ENCODE results near the gene TMTC1.

Gene TMTC1

GRCh38 chr12:29695800-29696199, 87.9 kb downstream of the TMTC1 start:
- no peak overlapping the region for H3K4me3 ChIP-seq (replicated peaks; ENCODE audit: low read depth, low read length)
- no peak for TF ChIP-seq CTCF (IDR thresholded peaks at IDR 0.05; ENCODE audit: low read depth, low read length, missing control alignments)
- no peak for DNase-seq (ENCODE audit: extremely low read depth, low read depth)

DNA sequence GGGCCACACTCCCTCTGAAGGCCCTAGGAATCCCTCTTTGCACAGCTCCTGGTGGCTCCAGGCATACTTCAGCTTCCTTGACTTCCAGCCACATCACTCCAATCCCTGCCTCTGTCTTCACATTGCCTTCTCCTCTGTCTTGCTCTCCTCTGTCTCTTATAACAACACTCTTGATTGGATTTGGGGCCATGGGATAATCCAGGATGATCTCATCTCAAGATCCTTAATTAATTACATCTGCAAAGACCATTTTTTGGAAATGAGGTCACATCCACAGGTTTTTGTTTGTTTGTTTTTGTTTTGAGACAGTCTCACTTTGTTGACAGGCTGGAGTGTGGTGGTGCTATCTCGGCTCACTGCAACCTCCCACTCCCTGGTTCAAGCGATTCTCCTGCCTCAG, 88.7 kb downstream of the TMTC1 start:
- peak; percentile 6 for DNase-seq (ENCODE audit: extremely low read depth, low read depth)
- H3K4me3 ChIP-seq (replicated peaks; ENCODE audit: low read depth, low read length): no peak overlapping the region

DNA sequence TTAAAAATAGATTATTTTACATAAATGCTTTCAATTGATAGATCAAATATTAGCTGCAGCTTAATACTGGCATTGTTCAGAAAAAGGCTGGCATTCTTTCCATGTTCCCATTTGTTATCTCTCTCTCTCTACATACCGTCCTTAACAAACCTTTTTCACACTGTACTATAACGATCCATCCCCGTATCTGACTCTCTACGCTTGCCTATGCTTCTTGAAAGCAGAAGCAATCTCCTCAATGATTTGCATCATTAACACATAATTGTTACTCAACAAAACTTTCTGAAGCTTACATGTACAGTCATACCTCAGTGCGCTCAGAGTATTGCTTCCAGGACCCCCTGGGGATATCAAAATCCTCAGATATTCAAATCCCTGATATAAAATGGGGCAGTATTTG, 89.7 kb downstream of the TMTC1 start:
- no peak for TF ChIP-seq CTCF (IDR thresholded peaks at IDR 0.05; ENCODE audit: low read depth, low read length, missing control alignments)
- no peak overlapping the region for H3K4me3 ChIP-seq (replicated peaks; ENCODE audit: low read depth, low read length)
- DNase-seq (ENCODE audit: extremely low read depth, low read depth): no peak

More for the DNA sequence above, 88.7 kb downstream of the TMTC1 start:
- no peak for TF ChIP-seq CTCF (IDR thresholded peaks at IDR 0.05; ENCODE audit: low read depth, low read length, missing control alignments)

DNA sequence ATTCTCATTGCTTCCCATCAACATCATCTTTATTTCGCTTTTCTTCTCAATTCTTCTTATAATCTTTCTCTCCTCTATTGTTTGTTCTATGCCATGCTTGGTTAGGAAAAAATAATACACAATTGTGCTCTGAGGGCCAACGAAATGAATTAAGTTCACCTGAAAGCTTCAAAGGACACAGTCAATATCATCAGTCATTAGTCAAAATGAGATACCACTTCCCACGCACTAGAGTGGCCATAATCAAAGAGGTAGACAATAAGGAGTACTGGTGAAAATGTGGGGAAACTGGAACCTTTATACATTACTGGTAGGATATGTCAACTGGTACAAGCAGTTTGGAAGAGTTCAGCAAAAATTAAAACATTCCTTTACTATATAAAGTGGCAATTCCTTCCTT, 91.5 kb downstream of the TMTC1 start:
- H3K4me3 ChIP-seq (replicated peaks; ENCODE audit: low read depth, low read length): no peak overlapping the region
- no peak for DNase-seq (ENCODE audit: extremely low read depth, low read depth)
- no peak for TF ChIP-seq CTCF (IDR thresholded peaks at IDR 0.05; ENCODE audit: low read depth, low read length, missing control alignments)

- no peak overlapping the region for H3K4me3 ChIP-seq (replicated peaks; ENCODE audit: low read depth, low read length)
- DNase-seq (ENCODE audit: extremely low read depth, low read depth): no peak
- TF ChIP-seq CTCF (IDR thresholded peaks at IDR 0.05; ENCODE audit: low read depth, low read length, missing control alignments): no peak
Measured at GRCh38 chr12:29691161-29691854, 92.4 kb downstream of the TMTC1 start.

- DNase-seq (ENCODE audit: extremely low read depth, low read depth): no peak
- no peak overlapping the region for H3K4me3 ChIP-seq (replicated peaks; ENCODE audit: low read depth, low read length)
- no peak for TF ChIP-seq CTCF (IDR thresholded peaks at IDR 0.05; ENCODE audit: low read depth, low read length, missing control alignments)
Measured at GRCh38 chr12:29690728-29691127, 93.0 kb downstream of the TMTC1 start.

DNA sequence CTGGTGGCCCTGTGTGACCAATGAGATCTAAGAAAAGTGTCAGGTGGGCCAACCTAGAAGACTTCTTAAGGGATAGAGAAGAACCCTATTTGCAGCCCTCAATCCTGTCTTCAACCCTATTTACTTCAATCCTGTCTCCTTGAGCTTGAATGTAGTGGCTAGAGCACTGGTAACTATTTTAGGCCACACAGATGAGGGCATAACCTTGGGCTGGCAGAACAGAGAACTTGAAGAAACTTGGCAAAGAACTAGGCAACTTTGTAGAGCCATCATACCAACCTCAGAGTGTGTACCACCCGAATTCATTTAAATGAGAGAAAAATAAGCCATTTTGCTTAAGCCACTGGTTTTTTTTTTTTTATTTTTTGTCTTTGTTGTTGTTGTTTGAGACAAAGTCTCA, 94.8 kb downstream of the TMTC1 start:
- no peak for TF ChIP-seq CTCF (IDR thresholded peaks at IDR 0.05; ENCODE audit: low read depth, low read length, missing control alignments)
- DNase-seq (ENCODE audit: extremely low read depth, low read depth): no peak
- H3K4me3 ChIP-seq (replicated peaks; ENCODE audit: low read depth, low read length): no peak overlapping the region

All from HFF-Myc (cell line).